Right atrium auricular region (tissue), 2 donors: ENCODE measurements around the gene USPL1. TPM values are rescaled to one million over a fixed set of nuclear protein-coding genes. Genes with fewer than 3 reads are reported as not detected.

Experiments used
- DNase-seq: peaks from one replicate; pipeline ENCODE4 v3.0.0-alpha.2; 2019; ENCODE audit warnings: low spot score
- H3K27ac ChIP-seq, 2 donors: fragments of 200-600 bp; sonication (generic); 1 replicate in 1 of 2; 2 replicates in 1 of 2; pipeline ENCODE4 v1.5.1; 2016 to 2019
- H3K27me3 ChIP-seq, 2 donors: fragments of 200-600 bp; sonication (generic); one replicate each; pipeline versions ENCODE4 v1.5.1 to v1.6.0; 2017 to 2019
- H3K36me3 ChIP-seq: fragments of 200-600 bp; sonication (generic); one replicate; pipeline ENCODE4 v1.5.1; 2016
- H3K4me1 ChIP-seq, 2 donors: fragments of 200-600 bp; sonication (generic); one replicate each; pipeline versions ENCODE4 v1.5.1 to v1.6.0; 2017 to 2019
- H3K4me3 ChIP-seq, 2 donors: fragments of 200-600 bp; sonication (generic); 1 replicate in 1 of 2; 2 replicates in 1 of 2; pipeline ENCODE4 v1.5.1; 2017 to 2019; ENCODE audit warnings: mild to moderate bottlenecking in 1 of 2, moderate library complexity in 1 of 2
- H3K9me3 ChIP-seq, 2 donors: fragments of 200-600 bp; sonication (generic); one replicate each; pipeline ENCODE4 v1.5.1; 2019
- CTCF ChIP-seq, 2 donors: fragments of 200-600 bp; sonication (generic); IDR thresholded peaks; one replicate each; pipeline ENCODE4 v1.5.1; 2019; ENCODE audit warnings: antibody characterized with exemption in 2 of 2
- total RNA-seq, 2 donors: library from RNA; depleted of rRNA; stranded (reverse); fragments of >200 nt; gene quantifications; one replicate each; pipeline ENCODE4 v1.1.0, GENCODE V29; 2016

The USPL1 gene
- total RNA-seq, 2 donors from 2014 or later: 13.5 to 15.8 TPM

- no peak overlapping the region for H3K27ac ChIP-seq
- H3K9me3 ChIP-seq: no peaks in the 10 kb centered on the region
- H3K36me3 ChIP-seq: no peaks in the 10 kb centered on the region
- no peak for TF ChIP-seq CTCF (IDR thresholded peaks at IDR 0.05)
- H3K4me1 ChIP-seq: peaks cover 0 to 7% of the 10 kb centered on the region in 2 donors
- no peak for DNase-seq
- no peak overlapping the region for H3K4me3 ChIP-seq
- no peaks in the 10 kb centered on the region for H3K27me3 ChIP-seq
Observed at GRCh38 chr13:30607908-30608307, 9.8 kb upstream of the USPL1 start.

GRCh38 chr13:30608364-30608763, 9.4 kb upstream of the USPL1 start:
- no peak for TF ChIP-seq CTCF (IDR thresholded peaks at IDR 0.05)

GRCh38 chr13:30610311-30610710, 7.4 kb upstream of the USPL1 start:
- H3K27ac ChIP-seq: no peak overlapping the region
- H3K4me3 ChIP-seq: no peak overlapping the region
- no peaks in the 10 kb centered on the region for H3K27me3 ChIP-seq
- peaks cover 0 to 9% of the 10 kb centered on the region in 2 donors for H3K4me1 ChIP-seq
- no peaks in the 10 kb centered on the region for H3K9me3 ChIP-seq
- no peak for TF ChIP-seq CTCF (IDR thresholded peaks at IDR 0.05)
- H3K36me3 ChIP-seq: no peaks in the 10 kb centered on the region
- DNase-seq: no peak

More at GRCh38 chr13:30608364-30608763, 9.4 kb upstream of the USPL1 start:
- no peak overlapping the region for H3K4me3 ChIP-seq
- no peaks in the 10 kb centered on the region for H3K9me3 ChIP-seq
- no peak overlapping the region for H3K27ac ChIP-seq
- H3K27me3 ChIP-seq: no peaks in the 10 kb centered on the region
- no peaks in the 10 kb centered on the region for H3K36me3 ChIP-seq
- H3K4me1 ChIP-seq: peaks cover 0 to 7% of the 10 kb centered on the region in 2 donors
- DNase-seq: no peak

- Histone ChIP-seq H3K27ac (peak overlapping the region; percentile 100), H3K4me3 (peak overlapping the region; percentile 59 to 77), H3K4me1 (peaks cover 0 to 26% of the 10 kb centered on the region in 2 donors), H3K36me3 (no peaks in the 10 kb centered on the region), H3K27me3 (no peaks in the 10 kb centered on the region), H3K9me3 (no peaks in the 10 kb centered on the region)
- no peak for DNase-seq
- TF ChIP-seq CTCF (IDR thresholded peaks at IDR 0.05): no peak
Observed at GRCh38 chr13:30615481-30615865, 2.2 kb upstream of the USPL1 start.

- Histone ChIP-seq H3K36me3 (no peaks in the 10 kb centered on the region), H3K27me3 (no peaks in the 10 kb centered on the region), H3K9me3 (no peaks in the 10 kb centered on the region), H3K4me1 (peaks cover 0 to 26% of the 10 kb centered on the region in 2 donors), H3K4me3 (peak overlapping the region; percentile 59 to 77), H3K27ac (peak overlapping the region; percentile 100)
- no peak for TF ChIP-seq CTCF (IDR thresholded peaks at IDR 0.05)
- DNase-seq: no peak
Observed at GRCh38 chr13:30615866-30616541, 1.7 kb upstream of the USPL1 start.

GRCh38 chr13:30616927-30617314, 799 bp upstream of the USPL1 start:
- H3K4me1 ChIP-seq: peaks cover 0 to 26% of the 10 kb centered on the region in 2 donors
- no peak for TF ChIP-seq CTCF (IDR thresholded peaks at IDR 0.05)
- DNase-seq: peak; percentile 81
- peak overlapping the region; percentile 100 for H3K27ac ChIP-seq
- H3K27me3 ChIP-seq: no peaks in the 10 kb centered on the region
- H3K9me3 ChIP-seq: no peaks in the 10 kb centered on the region
- H3K36me3 ChIP-seq: no peaks in the 10 kb centered on the region
- peak overlapping the region; percentile 59 to 77 for H3K4me3 ChIP-seq
